ENCODE data around the gene EIF3J. TPM values are rescaled to one million over a fixed set of nuclear protein-coding genes. Genes with fewer than 3 reads are reported as not detected.
"Not testable (repeated sequence)": the region's sequence is repeated elsewhere in the genome, so short reads cannot be mapped to it uniquely, and the experiment has no call there.

The EIF3J gene
- total and polyA plus RNA-seq, 2 of the 4 experiments (the other 2 are of a cell fraction): 51.6 to 59.9 TPM

GRCh38 chr15:44554934-44555723 is 18.2 kb downstream of the EIF3J start:
- no peak overlapping the region for H3K14ac ChIP-seq (replicated peaks; ENCODE audit: low read depth, low read length)
- no peak overlapping the region for H4K8ac ChIP-seq (ENCODE audit: low read depth in 2 of 2, low read length in 2 of 2)
- H4K91ac ChIP-seq (ENCODE audit: insufficient read depth, low read depth, low read length): no peak overlapping the region
- no peak overlapping the region for H2BK120ac ChIP-seq (ENCODE audit: low read depth, low read length)
- ATAC-seq (ENCODE audit: low read depth) (peak; percentile 31; the same call in 1 of the 2 replicates), DNase-seq (no peak)
- no peak overlapping the region for H4K5ac ChIP-seq (ENCODE audit: low read depth, low read length)
- no peaks in the 10 kb centered on the region for H3K4me1 ChIP-seq (ENCODE audit: control insufficient read depth, insufficient read depth, low read length)
- H3K4me2 ChIP-seq (ENCODE audit: low read depth, low read length): no peak overlapping the region
- TF ChIP-seq RCOR1 (IDR thresholded peaks at IDR 0.05; ENCODE audit: insufficient replicate concordance, low read length) (no peak), MXI1 (IDR thresholded peaks at IDR 0.05; ENCODE audit: borderline replicate concordance, low read depth, low read length) (no peak), CEBPB (IDR thresholded peaks at IDR 0.05; ENCODE audit: low read depth, low read length) (no peak), MAZ (IDR thresholded peaks at IDR 0.05; ENCODE audit: borderline replicate concordance, low read depth, low read length) (no peak), BHLHE40 (IDR thresholded peaks at IDR 0.05; ENCODE audit: low read depth, low read length) (no peak)
- dilution Hi-C loops (cut with HindIII; ENCODE audit: low sequenced_read_pairs, unreplicated experiment): no loop called here
- H3K18ac ChIP-seq (ENCODE audit: low read depth, low read length): no peak overlapping the region
- in situ Hi-C loops (cut with MboI; ENCODE audit: low sequenced_read_pairs): no loop called here
- H2BK20ac ChIP-seq (ENCODE audit: low read depth, low read length): no peak overlapping the region
- H3K36me3 ChIP-seq (ENCODE audit: control insufficient read depth, insufficient read depth, low read length): peaks cover 48% of the 10 kb centered on the region
- H3K9me1 ChIP-seq (ENCODE audit: insufficient read depth, low read length): no peaks in the 10 kb centered on the region
- H3K4me3 ChIP-seq (ENCODE audit: insufficient read depth, low read depth, low read length): no peak overlapping the region
- H2AK5ac ChIP-seq (ENCODE audit: low read depth, low read length): no peak overlapping the region
- no peak overlapping the region for H2BK5ac ChIP-seq (ENCODE audit: low read depth, low read length, poor library complexity, severe bottlenecking)
- H3K79me1 ChIP-seq (ENCODE audit: low read depth in 1 of 2, low read length in 2 of 2): peaks cover 18 to 55% of the 10 kb centered on the region in 2 experiments
- H2AK9ac ChIP-seq (replicated peaks; ENCODE audit: low read depth, low read length, poor library complexity): no peak overlapping the region
- H2AFZ ChIP-seq (replicated peaks; ENCODE audit: low read length, poor library complexity): no peak overlapping the region
- no CpG with 5 or more reads among the region's 4 CpGs for WGBS, 2 experiments (ENCODE audit: extremely low coverage in 2 of 2, insufficient read length in 1 of 2)
- no peaks in the 10 kb centered on the region for H3K9me3 ChIP-seq (ENCODE audit: control insufficient read depth, insufficient read depth, low read length)
- peaks cover 16% of the 10 kb centered on the region for H4K20me1 ChIP-seq (ENCODE audit: insufficient read depth, low read length)
- no TSS peak for BruUV-seq (replicated peaks)
- H2BK15ac ChIP-seq (ENCODE audit: low read depth, low read length): no peak overlapping the region
- H3K27me3 ChIP-seq (ENCODE audit: control insufficient read depth, insufficient read depth, low read length): no peaks in the 10 kb centered on the region
- ChIA-PET POLR2A (ENCODE audit: unreplicated experiment) (no interaction called here), CTCF (interaction anchor here (0.6 to 1.7 kb wide), 2 partner anchors 9 to 24 kb away, joined by 4 read pairs; no protein-coding TSS in a partner anchor)
- no peak overlapping the region for H3K9ac ChIP-seq (ENCODE audit: low read depth, low read length)
- no peak overlapping the region for H3K56ac ChIP-seq (ENCODE audit: extremely low read depth, insufficient read depth, low read length)
- no peak overlapping the region for H3K27ac ChIP-seq (ENCODE audit: insufficient read depth, low read length)
- H3K23ac ChIP-seq (ENCODE audit: low read depth, low read length): no peak overlapping the region
- H3K4ac ChIP-seq (ENCODE audit: low read depth, low read length): no peak overlapping the region
- intact Hi-C loops (cut with micrococcal nuclease): no loop called here

DNA sequence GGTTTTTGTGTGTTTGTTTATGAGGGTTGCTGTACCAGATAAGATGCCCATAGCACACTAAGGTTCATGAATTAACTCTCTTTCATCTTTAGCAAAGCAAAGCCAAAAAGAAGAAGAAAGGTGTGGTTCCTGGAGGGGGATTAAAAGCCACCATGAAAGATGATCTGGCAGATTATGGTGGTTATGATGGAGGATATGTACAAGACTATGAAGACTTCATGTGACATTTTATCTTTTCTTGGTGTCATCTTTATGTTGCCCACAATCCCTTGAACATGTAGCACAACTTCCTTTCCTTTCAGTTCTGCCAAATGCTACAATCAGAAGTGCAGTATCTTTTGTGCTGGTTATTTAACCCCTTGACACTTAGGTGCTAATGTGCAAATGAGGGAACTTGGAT is 24.0 kb downstream of the EIF3J start:
- H3K18ac ChIP-seq (ENCODE audit: low read depth, low read length); H4K91ac ChIP-seq (ENCODE audit: insufficient read depth, low read depth, low read length); H3K4me2 ChIP-seq (ENCODE audit: low read depth, low read length); H2AFZ ChIP-seq (replicated peaks; ENCODE audit: low read length, poor library complexity); H2BK5ac ChIP-seq (ENCODE audit: low read depth, low read length, poor library complexity, severe bottlenecking); intact Hi-C loops (cut with micrococcal nuclease); H2BK120ac ChIP-seq (ENCODE audit: low read depth, low read length); H3K4me3 ChIP-seq (ENCODE audit: insufficient read depth, low read depth, low read length); H3K9ac ChIP-seq (ENCODE audit: low read depth, low read length); H4K5ac ChIP-seq (ENCODE audit: low read depth, low read length); H3K9me1 ChIP-seq (ENCODE audit: insufficient read depth, low read length); H2BK15ac ChIP-seq (ENCODE audit: low read depth, low read length); H4K20me1 ChIP-seq (ENCODE audit: insufficient read depth, low read length); H3K9me3 ChIP-seq (ENCODE audit: control insufficient read depth, insufficient read depth, low read length); DNase-seq; H3K4me1 ChIP-seq (ENCODE audit: control insufficient read depth, insufficient read depth, low read length); BruUV-seq (replicated peaks); H3K4ac ChIP-seq (ENCODE audit: low read depth, low read length); H3K27ac ChIP-seq (ENCODE audit: insufficient read depth, low read length); H3K56ac ChIP-seq (ENCODE audit: extremely low read depth, insufficient read depth, low read length); H2AK5ac ChIP-seq (ENCODE audit: low read depth, low read length); H3K14ac ChIP-seq (replicated peaks; ENCODE audit: low read depth, low read length); in situ Hi-C loops (cut with MboI; ENCODE audit: low sequenced_read_pairs); POLR2A ChIA-PET (ENCODE audit: unreplicated experiment); H2AK9ac ChIP-seq (replicated peaks; ENCODE audit: low read depth, low read length, poor library complexity); H3K23ac ChIP-seq (ENCODE audit: low read depth, low read length); H4K8ac ChIP-seq (ENCODE audit: low read depth in 2 of 2, low read length in 2 of 2); ATAC-seq (ENCODE audit: low read depth); dilution Hi-C loops (cut with HindIII; ENCODE audit: low sequenced_read_pairs, unreplicated experiment); H2BK20ac ChIP-seq (ENCODE audit: low read depth, low read length); H3K27me3 ChIP-seq (ENCODE audit: control insufficient read depth, insufficient read depth, low read length): not testable (repeated sequence)
- H3K79me1 ChIP-seq (ENCODE audit: low read depth in 1 of 2, low read length in 2 of 2): peaks cover 7 to 29% of the 10 kb centered on the region in 2 experiments; a peak in 3 of 4 replicates
- peaks cover 64% of the 10 kb centered on the region for H3K36me3 ChIP-seq (ENCODE audit: control insufficient read depth, insufficient read depth, low read length)
- CTCF ChIA-PET: interaction anchor here (1.1 kb wide), 1 partner anchor 15 kb away, joined by 5 read pairs; no protein-coding TSS in a partner anchor
